Lower lobe of right lung (tissue), 2 donors: Measurements from ENCODE around the gene ANKRD23. TPM values are rescaled to one million over a fixed set of nuclear protein-coding genes. Genes with fewer than 3 reads are reported as not detected.
"Not testable (repeated sequence)": the region's sequence is repeated elsewhere in the genome, so short reads cannot be mapped to it uniquely, and the experiment has no call there.

ENCODE experiments used
- ATAC-seq, 2 donors: fragments of 200-7000 bp; cut with Tn5 transposase; one replicate each; pipeline ENCODE4 v1.9.1; 2020 to 2022; ENCODE audit warnings: mild to moderate bottlenecking in 2 of 2, moderate library complexity in 2 of 2
- DNase-seq: peaks from one replicate; pipeline ENCODE4 v3.0.0-alpha.2; 2020
- H3K27ac ChIP-seq: fragments of 200-600 bp; one replicate; pipeline ENCODE4 v1.8.0; 2022
- H3K27me3 ChIP-seq: fragments of 200-600 bp; one replicate; pipeline ENCODE4 v1.8.0; 2022; ENCODE audit warnings: low read depth
- H3K36me3 ChIP-seq: fragments of 200-600 bp; one replicate; pipeline ENCODE4 v1.8.0; 2022; ENCODE audit warnings: mild to moderate bottlenecking
- H3K4me1 ChIP-seq: fragments of 200-600 bp; one replicate; pipeline ENCODE4 v1.8.0; 2022
- H3K4me3 ChIP-seq: fragments of 200-600 bp; one replicate; pipeline ENCODE4 v1.8.0; 2022; ENCODE audit warnings: mild to moderate bottlenecking
- H3K9me3 ChIP-seq: fragments of 200-600 bp; one replicate; pipeline ENCODE4 v1.8.0; 2022
- CTCF ChIP-seq: fragments of 200-600 bp; IDR thresholded peaks from one replicate; pipeline ENCODE4 v1.8.0; 2022; ENCODE audit warnings: antibody characterized with exemption, mild to moderate bottlenecking
- intact Hi-C: fragments of 100-400 bp; cut with DNase I; formaldehyde crosslinking; loops from one replicate; pipeline ENCODE4 v1.11.0; 2022
- total RNA-seq: library from RNA; stranded (reverse); fragmentation: NEBNext Ultra II Directional; extraction: Animal tissue kit (Norgen Biotek cat#: 25700); gene quantifications from one replicate; pipeline ENCODE4 v1.2.1, GENCODE V29; 2021
- donor health status: DM: no; HTN: yes; CAD: no; lungs with severe emphysema.

ANKRD23 gene
- total RNA-seq, 1 donor from 2014 or later: 3.5 TPM

GRCh38 chr2:96864343-96865091 is 20.7 kb upstream of the ANKRD23 start:
- H3K9me3 ChIP-seq: no peaks in the 10 kb centered on the region
- no peaks in the 10 kb centered on the region for H3K27me3 ChIP-seq
- intact Hi-C loops: no loop called here
- peaks cover 37% of the 10 kb centered on the region for H3K4me1 ChIP-seq
- DNase-seq: peak; percentile 85
- H3K36me3 ChIP-seq: peaks cover 76% of the 10 kb centered on the region
- no peak for TF ChIP-seq CTCF
- H3K4me3 ChIP-seq: no peak overlapping the region
- no peak overlapping the region for H3K27ac ChIP-seq
- peak; percentile 0 to 6 for ATAC-seq

DNA sequence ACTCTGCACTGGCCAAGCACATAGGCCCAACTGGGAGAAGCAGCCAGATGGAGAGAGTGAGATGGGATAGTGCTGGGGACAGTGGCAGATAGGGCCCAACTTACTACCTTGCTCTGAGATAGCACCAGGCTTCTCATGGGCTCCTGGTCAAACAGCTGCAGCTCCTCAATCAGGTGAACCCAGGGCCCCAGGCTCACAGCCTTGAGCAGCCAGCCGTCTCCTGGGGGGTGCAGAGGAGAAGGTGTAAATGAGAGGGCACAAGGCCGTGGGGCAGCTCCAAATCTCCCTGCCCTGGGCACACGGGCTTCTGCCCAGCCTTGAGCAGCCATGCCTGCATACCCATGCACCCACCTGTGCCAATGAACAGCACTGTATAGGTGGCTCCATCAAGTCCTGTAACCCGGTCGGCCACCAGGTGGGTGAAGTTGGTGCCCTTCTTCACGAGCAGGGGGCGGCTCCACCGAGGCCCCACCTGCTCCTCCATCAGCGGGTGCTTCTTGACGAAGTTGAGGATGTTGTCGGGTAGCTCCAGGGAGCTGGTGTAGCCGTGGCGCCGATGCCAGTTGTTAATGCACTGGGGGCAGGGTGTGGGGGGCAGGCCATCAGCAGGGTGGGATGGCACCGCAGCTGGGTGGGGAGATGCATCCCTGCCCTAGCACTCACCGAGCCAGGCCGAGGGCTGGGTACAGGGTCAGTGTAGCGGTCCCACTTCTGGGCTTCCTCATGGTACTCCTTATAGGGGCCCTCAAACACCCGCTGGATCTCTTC is 19.9 kb upstream of the ANKRD23 start:
- DNase-seq: no peak
- no peak for ATAC-seq
- TF ChIP-seq CTCF: no peak
- Histone ChIP-seq H3K27me3 (peaks cover 4% of the 10 kb centered on the region), H3K36me3 (peaks cover 76% of the 10 kb centered on the region), H3K9me3 (no peaks in the 10 kb centered on the region), H3K4me3 (no peak overlapping the region), H3K4me1 (peaks cover 43% of the 10 kb centered on the region), H3K27ac (no peak overlapping the region)
- intact Hi-C loops: no loop called here

DNA sequence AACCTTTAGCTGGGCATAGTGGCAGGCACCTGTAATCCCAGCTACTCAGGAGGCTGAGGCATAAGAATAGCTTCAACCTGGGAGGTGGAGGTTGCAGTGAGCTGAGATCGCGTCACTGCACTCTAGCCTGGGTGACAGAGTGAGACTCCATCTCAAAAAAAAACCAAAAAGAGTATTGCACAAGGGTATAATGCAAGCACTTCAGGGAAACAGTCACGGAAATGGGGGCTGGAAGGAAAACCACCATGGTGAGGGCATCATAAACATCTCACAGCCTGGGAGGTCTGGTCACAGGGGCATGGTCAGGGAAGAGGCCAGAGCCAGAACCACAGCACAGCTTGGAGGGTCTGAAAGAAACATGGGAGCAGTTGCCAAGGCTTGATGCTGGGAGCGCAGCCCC is 19.2 kb upstream of the ANKRD23 start:
- intact Hi-C loops, H3K27me3 ChIP-seq, H3K27ac ChIP-seq, ATAC-seq, DNase-seq, H3K4me3 ChIP-seq, H3K9me3 ChIP-seq: not testable (repeated sequence)
- peaks cover 44% of the 10 kb centered on the region for H3K4me1 ChIP-seq
- H3K36me3 ChIP-seq: peaks cover 76% of the 10 kb centered on the region

- Histone ChIP-seq H3K9me3 (no peaks in the 10 kb centered on the region), H3K27ac (no peak overlapping the region), H3K36me3 (peaks cover 61% of the 10 kb centered on the region), H3K4me1 (peaks cover 37% of the 10 kb centered on the region), H3K4me3 (no peak overlapping the region), H3K27me3 (peaks cover 4% of the 10 kb centered on the region)
- intact Hi-C loops: no loop called here
- ATAC-seq: no peak
- no peak for TF ChIP-seq CTCF
- no peak for DNase-seq
Observed at GRCh38 chr2:96861074-96861473, 17.3 kb upstream of the ANKRD23 start.

DNA sequence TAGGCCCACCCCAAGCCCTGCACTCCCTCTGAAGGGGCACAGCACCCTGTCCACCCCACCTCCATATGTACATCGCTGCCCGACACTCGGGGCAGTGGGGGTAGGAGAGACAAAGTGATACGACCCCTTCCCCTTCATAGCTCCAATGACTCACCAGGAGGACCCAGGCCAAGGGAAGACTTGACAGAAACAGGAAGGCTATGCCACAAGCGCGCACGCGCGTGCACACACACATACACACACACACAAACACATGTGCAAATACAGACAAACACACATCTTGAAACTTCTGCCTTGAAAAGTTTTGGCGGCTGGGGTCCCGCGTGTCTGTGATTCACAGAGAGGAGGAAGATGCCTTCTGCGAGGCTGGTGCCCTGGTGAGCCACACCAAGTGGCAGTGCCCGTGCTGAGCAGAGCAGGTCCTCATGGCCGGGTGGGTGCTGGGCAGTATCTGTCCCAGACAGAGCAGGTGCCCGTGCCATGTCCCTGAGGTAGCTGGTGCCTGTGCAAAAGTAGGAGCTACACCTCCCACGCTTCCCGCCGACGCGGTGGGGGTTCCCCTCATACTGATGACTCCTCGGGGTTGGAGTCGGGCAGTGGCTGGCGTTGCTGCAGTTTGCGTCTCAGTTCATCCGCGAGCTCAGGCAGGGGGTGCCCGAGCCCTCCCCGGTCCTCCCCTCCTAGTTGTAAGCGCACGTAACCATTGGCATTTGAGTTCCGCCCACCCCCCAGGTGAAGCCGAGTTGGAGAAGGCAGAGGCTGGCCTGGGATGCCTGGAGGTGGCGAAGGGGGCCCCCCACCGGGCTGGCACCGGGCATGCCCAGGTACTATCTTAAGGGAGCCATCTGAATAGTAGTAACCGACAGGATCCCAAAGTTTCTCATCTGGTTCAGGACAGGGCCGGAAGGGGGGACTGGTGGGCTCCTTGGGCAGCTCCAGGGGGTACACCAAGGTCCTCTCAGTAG is 16.5 kb upstream of the ANKRD23 start:
- H3K4me3 ChIP-seq: no peak overlapping the region
- no peak for TF ChIP-seq CTCF
- ATAC-seq (no peak), DNase-seq (no peak)
- H3K27ac ChIP-seq: no peak overlapping the region
- intact Hi-C loops: no loop called here
- H3K36me3 ChIP-seq: peaks cover 54% of the 10 kb centered on the region
- peaks cover 31% of the 10 kb centered on the region for H3K4me1 ChIP-seq
- H3K9me3 ChIP-seq: no peaks in the 10 kb centered on the region
- peaks cover 4% of the 10 kb centered on the region for H3K27me3 ChIP-seq
